Smooth muscle cell (in vitro differentiated cells): ENCODE results near the gene SIPA1L2. TPM values are rescaled to one million over a fixed set of nuclear protein-coding genes. Genes with fewer than 3 reads are reported as not detected.
A peak's percentile ranks its signal among the peaks of the same experiment; 100 is the strongest.

Experiments
- DNase-seq: peaks from one replicate; lab custom pipeline; 2025; ENCODE audit not compliant: unreplicated experiment; lab: John Stamatoyannopoulos, UW
- H2AFZ ChIP-seq: fragments of 200-600 bp; sonication (generic); 2 replicates; pipeline ENCODE4 v1.6.0; 2016; ENCODE audit warnings: antibody characterized with exemption, low read depth, mild to moderate bottlenecking
- H3F3A ChIP-seq: fragments of 200-600 bp; sonication (generic); 2 replicates; pipeline ENCODE4 v1.6.0; 2017; ENCODE audit warnings: antibody characterized with exemption, low read depth
- H3K27ac ChIP-seq: fragments of 200-600 bp; sonication (generic); 2 replicates; pipeline ENCODE4 v1.5.1; 2016; ENCODE audit warnings: low read depth, mild to moderate bottlenecking
- H3K27me3 ChIP-seq: fragments of 200-600 bp; sonication (generic); 2 replicates; pipeline ENCODE4 v1.6.1; 2016; ENCODE audit warnings: low read depth, mild to moderate bottlenecking
- H3K36me3 ChIP-seq: fragments of 200-600 bp; sonication (generic); 2 replicates; pipeline ENCODE4 v1.5.1; 2016; ENCODE audit warnings: low read depth
- H3K4me1 ChIP-seq: fragments of 200-600 bp; sonication (generic); 2 replicates; pipeline ENCODE4 v1.5.1; 2016; ENCODE audit warnings: low read depth
- H3K4me2 ChIP-seq: fragments of 200-600 bp; sonication (generic); 2 replicates; pipeline ENCODE4 v1.6.0; 2016; ENCODE audit warnings: mild to moderate bottlenecking
- H3K4me3 ChIP-seq: fragments of 200-600 bp; sonication (generic); 2 replicates; pipeline ENCODE4 v1.5.1; 2016; ENCODE audit warnings: mild to moderate bottlenecking
- H3K79me2 ChIP-seq: fragments of 200-600 bp; sonication (generic); 2 replicates; pipeline ENCODE4 v1.6.0; 2016; ENCODE audit warnings: low read depth, mild to moderate bottlenecking
- H3K9ac ChIP-seq: fragments of 200-600 bp; sonication (generic); 2 replicates; pipeline ENCODE4 v1.6.0; 2016; ENCODE audit warnings: low read depth
- H3K9me3 ChIP-seq: fragments of 200-600 bp; sonication (generic); replicated peaks from 2 replicates; pipeline ENCODE4 v1.5.1; 2016; ENCODE audit warnings: low read depth
- H4K20me1 ChIP-seq: fragments of 200-600 bp; sonication (generic); 2 replicates; pipeline ENCODE4 v1.6.0; 2016; ENCODE audit warnings: low read depth
- WGBS: methylation state at CpG from one replicate; pipeline ENCODE4 v1.1.7; 2016; ENCODE audit warnings: low lambda C conversion rate; 5-methylcytosine and 5-hydroxymethylcytosine counted together
- polyA plus RNA-seq: library from polyadenylated mRNA; unstranded; fragments of >200 nt; fragmentation: Nextera tagmentation; extraction: Ambion mirVana; gene quantifications from 2 replicates; pipeline ENCODE4 v1.2.1, GENCODE V29; 2016
- total RNA-seq: library from RNA; depleted of rRNA; stranded (reverse); fragments of >200 nt; gene quantifications from 2 replicates; pipeline ENCODE4 v1.2.3, GENCODE V29; 2014
- TF ChIP-seq, protein P1 (sequence below): fragments of 200-600 bp; sonication (generic); IDR thresholded peaks from 2 replicates; pipeline ENCODE4 v1.5.1; 2017; ENCODE audit warnings: borderline replicate concordance, mild to moderate bottlenecking, antibody characterized with exemption; ENCODE audit not compliant: insufficient read depth, poor library complexity, severe bottlenecking

SIPA1L2 gene
- total and polyA plus RNA-seq, 2 experiments from 2014 or later, result 18.9 to 37.0 TPM

DNA sequence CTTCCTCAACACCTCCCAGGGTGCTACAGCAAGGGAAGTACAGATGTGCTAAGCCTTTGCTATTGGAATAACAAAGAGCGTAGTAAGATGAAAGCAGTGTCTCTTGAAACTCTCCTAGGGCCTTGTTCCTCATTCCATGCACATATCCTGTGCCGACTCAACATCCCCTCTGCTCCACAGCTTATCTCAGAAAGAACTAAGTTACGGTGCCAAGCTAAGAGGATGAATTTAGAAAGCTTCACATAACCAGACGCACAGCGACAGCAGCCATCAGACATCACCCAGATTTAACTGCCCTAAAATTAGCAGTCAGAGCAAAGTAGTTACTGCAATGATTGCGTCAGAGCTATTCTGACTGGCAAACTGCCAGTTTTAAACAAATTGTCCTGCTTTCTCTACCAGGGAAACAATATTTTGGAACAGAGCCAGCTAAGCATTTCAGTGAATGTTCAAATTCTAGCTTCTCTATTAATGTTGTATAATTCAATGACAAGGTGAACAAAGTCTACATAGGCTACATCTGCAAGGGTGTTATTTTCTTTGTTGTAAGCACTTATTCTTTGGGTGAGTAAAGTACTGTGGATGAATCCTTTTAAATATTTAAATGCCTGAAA lies 9.5 kb downstream of the SIPA1L2 start:
- peak overlapping the region; percentile 77 for H3K4me2 ChIP-seq
- peak overlapping the region; percentile 23 for H3K4me3 ChIP-seq

DNA sequence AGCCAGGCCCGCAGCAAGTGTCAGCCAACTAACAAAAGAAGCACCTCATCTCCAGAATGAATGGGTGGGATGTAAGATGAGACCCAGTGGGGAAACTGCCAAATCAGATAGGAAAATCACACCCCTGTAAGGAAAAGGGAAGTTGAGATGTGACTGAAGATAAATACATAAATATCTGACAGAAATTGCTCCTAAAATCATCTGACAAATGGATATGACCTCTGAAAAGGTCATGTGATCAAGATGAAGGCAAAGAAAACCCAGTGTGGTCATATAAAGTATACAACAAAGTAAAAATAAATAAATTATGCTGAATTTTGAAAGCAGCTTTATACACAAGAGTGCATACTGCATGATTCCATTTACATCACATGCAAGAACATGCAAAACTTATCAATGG lies 12.7 kb downstream of the SIPA1L2 start:
- H3K27ac ChIP-seq, result no peak overlapping the region
- 89% methylated on average over 1 of the region's 1 CpG for WGBS
- no peak overlapping the region for H3K4me3 ChIP-seq
- no peak overlapping the region for H2AFZ ChIP-seq
- no peak overlapping the region for H3K9ac ChIP-seq
- no peaks in the 10 kb centered on the region for H3K27me3 ChIP-seq
- peaks cover 48% of the 10 kb centered on the region for H4K20me1 ChIP-seq
- H3K79me2 ChIP-seq, result peaks cover 80% of the 10 kb centered on the region
- H3K4me2 ChIP-seq, result no peak overlapping the region
- no peaks in the 10 kb centered on the region for H3K36me3 ChIP-seq
- H3K4me1 ChIP-seq, result peaks cover 34% of the 10 kb centered on the region
- TF ChIP-seq, protein P1, sequence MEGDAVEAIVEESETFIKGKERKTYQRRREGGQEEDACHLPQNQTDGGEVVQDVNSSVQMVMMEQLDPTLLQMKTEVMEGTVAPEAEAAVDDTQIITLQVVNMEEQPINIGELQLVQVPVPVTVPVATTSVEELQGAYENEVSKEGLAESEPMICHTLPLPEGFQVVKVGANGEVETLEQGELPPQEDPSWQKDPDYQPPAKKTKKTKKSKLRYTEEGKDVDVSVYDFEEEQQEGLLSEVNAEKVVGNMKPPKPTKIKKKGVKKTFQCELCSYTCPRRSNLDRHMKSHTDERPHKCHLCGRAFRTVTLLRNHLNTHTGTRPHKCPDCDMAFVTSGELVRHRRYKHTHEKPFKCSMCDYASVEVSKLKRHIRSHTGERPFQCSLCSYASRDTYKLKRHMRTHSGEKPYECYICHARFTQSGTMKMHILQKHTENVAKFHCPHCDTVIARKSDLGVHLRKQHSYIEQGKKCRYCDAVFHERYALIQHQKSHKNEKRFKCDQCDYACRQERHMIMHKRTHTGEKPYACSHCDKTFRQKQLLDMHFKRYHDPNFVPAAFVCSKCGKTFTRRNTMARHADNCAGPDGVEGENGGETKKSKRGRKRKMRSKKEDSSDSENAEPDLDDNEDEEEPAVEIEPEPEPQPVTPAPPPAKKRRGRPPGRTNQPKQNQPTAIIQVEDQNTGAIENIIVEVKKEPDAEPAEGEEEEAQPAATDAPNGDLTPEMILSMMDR, result no peak
- H3K9me3 ChIP-seq, result no peaks in the 10 kb centered on the region
- no peak for DNase-seq
- H3F3A ChIP-seq, result peaks cover 27% of the 10 kb centered on the region

More for the DNA sequence above, 9.5 kb downstream of the SIPA1L2 start:
- Histone ChIP-seq H3K36me3 (no peaks in the 10 kb centered on the region), H3K79me2 (peaks cover 98% of the 10 kb centered on the region), H3K27ac (peak overlapping the region; percentile 61), H3F3A (peaks cover 23% of the 10 kb centered on the region), H3K27me3 (no peaks in the 10 kb centered on the region), H3K9me3 (no peaks in the 10 kb centered on the region), H3K9ac (peak overlapping the region; percentile 30), H2AFZ (peak overlapping the region; percentile 3), H3K4me1 (peaks cover 28% of the 10 kb centered on the region), H4K20me1 (peaks cover 37% of the 10 kb centered on the region)
- TF ChIP-seq, protein P1, result no peak
- DNase-seq, result no peak
- 5% methylated on average over 6 of the region's 6 CpGs for WGBS

DNA sequence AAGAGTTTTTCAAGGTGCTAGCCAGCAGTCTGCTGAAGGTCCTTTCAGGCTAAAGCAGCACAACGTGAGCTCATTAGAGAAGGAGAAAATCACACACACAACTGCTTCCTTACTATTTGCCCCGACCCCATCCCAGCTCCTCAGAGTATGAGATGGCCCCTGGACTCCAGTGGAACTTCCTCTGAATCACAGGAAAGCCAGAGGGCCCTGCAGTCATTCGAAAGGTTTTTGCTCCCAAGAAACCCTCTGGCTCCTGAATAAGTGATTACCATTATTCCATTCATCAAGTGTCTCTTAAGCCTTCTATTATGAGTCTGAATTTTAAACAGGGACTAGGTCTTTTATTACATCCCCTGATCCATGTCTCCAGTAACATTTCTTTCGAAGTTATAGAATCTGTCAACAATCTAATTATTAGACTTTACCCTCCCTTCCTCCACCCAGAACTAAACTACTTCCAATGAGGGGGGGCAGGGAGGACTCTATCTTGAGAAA lies 14.6 kb downstream of the SIPA1L2 start:
- Histone ChIP-seq H3K9ac (no peak overlapping the region), H3K27ac (peak overlapping the region; percentile 64), H3K4me3 (no peak overlapping the region), H3F3A (peaks cover 15% of the 10 kb centered on the region), H3K36me3 (no peaks in the 10 kb centered on the region), H2AFZ (no peak overlapping the region), H3K27me3 (no peaks in the 10 kb centered on the region), H3K79me2 (peaks cover 82% of the 10 kb centered on the region), H3K9me3 (no peaks in the 10 kb centered on the region), H4K20me1 (peaks cover 50% of the 10 kb centered on the region), H3K4me1 (peaks cover 28% of the 10 kb centered on the region), H3K4me2 (peak overlapping the region; percentile 75)
- TF ChIP-seq, protein P1, result no peak
- 70% methylated on average over 4 of the region's 4 CpGs for WGBS
- DNase-seq, result no peak

DNA sequence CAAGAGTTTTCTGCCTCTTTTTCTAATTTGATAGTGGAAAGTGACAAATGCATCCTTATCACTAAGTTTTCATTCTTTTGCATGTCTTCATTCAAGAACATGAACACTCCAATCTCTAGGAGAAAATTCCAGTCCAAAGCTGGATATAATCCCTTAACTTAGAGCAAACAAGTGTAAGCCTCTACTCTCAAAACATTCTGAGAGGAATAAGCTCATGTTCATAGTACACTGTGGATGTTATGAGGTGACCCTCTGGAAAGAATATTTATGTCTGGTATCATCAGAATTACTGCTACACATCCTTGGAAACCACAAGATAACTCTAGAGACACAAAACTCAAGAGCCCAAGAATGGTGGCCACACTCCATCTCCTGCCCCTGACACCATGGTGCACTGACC lies 15.1 kb downstream of the SIPA1L2 start:
- DNase-seq, result no peak
- TF ChIP-seq, protein P1, result no peak
- H2AFZ ChIP-seq, result no peak overlapping the region
- peaks cover 54% of the 10 kb centered on the region for H4K20me1 ChIP-seq
- peaks cover 15% of the 10 kb centered on the region for H3F3A ChIP-seq
- H3K4me3 ChIP-seq, result no peak overlapping the region
- no peaks in the 10 kb centered on the region for H3K9me3 ChIP-seq
- peak overlapping the region; percentile 64 for H3K27ac ChIP-seq
- H3K4me1 ChIP-seq, result peaks cover 24% of the 10 kb centered on the region
- peak overlapping the region; percentile 75 for H3K4me2 ChIP-seq
- H3K27me3 ChIP-seq, result no peaks in the 10 kb centered on the region
- no peak overlapping the region for H3K9ac ChIP-seq
- peaks cover 82% of the 10 kb centered on the region for H3K79me2 ChIP-seq
- no peaks in the 10 kb centered on the region for H3K36me3 ChIP-seq
